NCI-H510A (cell line): ENCODE measurements around the gene RNF217.

Source experiments
- DNase-seq: peaks from one replicate; lab custom pipeline; 2025; lab: John Stamatoyannopoulos, UW

RNF217 gene

DNA sequence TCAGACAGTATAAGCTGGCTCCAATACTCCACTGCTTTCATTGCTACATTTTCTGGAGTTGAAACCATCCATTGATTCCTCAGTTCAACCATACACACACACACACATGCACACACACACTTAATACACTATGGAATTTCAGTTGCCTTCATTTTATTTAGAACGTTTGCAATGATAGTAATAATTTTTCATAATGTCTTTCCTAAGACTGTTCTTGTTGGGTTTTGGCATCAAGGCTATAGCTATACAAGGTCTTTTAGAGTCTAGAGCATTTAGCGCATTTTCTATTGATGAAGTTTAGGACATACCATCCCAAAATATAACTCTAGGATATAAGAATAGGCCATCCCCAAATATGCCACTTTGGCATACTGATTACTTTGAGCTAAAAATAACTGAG lies 175.8 kb downstream of the RNF217 start:
- DNase-seq, result no peak

DNA sequence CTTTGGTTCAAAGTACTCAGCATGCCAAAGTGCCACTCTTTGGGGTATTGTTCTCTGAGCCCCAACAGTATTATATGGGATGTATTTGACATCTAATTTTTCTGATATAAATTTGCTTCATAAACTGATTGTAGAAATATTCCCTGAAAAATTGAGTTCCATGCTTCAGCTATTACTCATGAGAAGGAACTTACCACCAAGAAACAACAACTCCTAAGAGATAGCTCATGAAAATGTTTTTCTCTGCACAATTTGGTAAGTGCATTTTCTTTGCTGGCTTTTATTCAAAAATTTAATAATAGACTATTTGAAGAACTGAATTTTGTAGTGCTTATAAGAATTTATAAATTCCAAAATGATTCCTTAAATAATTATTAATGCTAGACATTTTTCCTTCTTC lies 178.6 kb downstream of the RNF217 start:
- DNase-seq, result no peak
